H9 (cell line): ENCODE results near the gene SEMA3C. TPM values are rescaled to one million over a fixed set of nuclear protein-coding genes. Genes with fewer than 3 reads are reported as not detected.

ENCODE experiments used
- DNase-seq: peaks from one replicate; pipeline ENCODE4 v3.0.0-alpha.2; 2017
- H2AFZ ChIP-seq: one replicate; pipeline ENCODE4 v1.6.1; 2013; ENCODE audit warnings: mild to moderate bottlenecking, low read length, control low read depth, moderate library complexity
- H2AK5ac ChIP-seq: 2 replicates; pipeline ENCODE4 v1.6.1; 2013; ENCODE audit warnings: low read length, control low read depth, mixed read lengths; ENCODE audit not compliant: insufficient read length
- H2BK120ac ChIP-seq: one replicate; pipeline ENCODE4 v1.6.1; 2013; ENCODE audit warnings: low read depth, mild to moderate bottlenecking, low read length, control low read depth, inconsistent platforms; ENCODE audit not compliant: poor library complexity, severe bottlenecking
- H2BK12ac ChIP-seq: 2 replicates; pipeline ENCODE4 v1.6.1; 2013; ENCODE audit warnings: low read length, control low read depth, mixed read lengths, low read depth; ENCODE audit not compliant: insufficient read length
- H2BK15ac ChIP-seq: 2 replicates; pipeline ENCODE4 v1.6.1; 2013; ENCODE audit warnings: low read depth, low read length, control low read depth
- H2BK20ac ChIP-seq: one replicate; pipeline ENCODE4 v1.6.1; 2013; ENCODE audit warnings: low read depth, mild to moderate bottlenecking, low read length, control low read depth, inconsistent platforms; ENCODE audit not compliant: poor library complexity, severe bottlenecking
- H2BK5ac ChIP-seq: 2 replicates; pipeline ENCODE4 v1.6.1; 2013; ENCODE audit warnings: low read length, control low read depth, mixed read lengths; ENCODE audit not compliant: insufficient read length
- H3K14ac ChIP-seq: 2 replicates; pipeline ENCODE4 v1.6.1; 2013; ENCODE audit warnings: low read length, control low read depth; ENCODE audit not compliant: insufficient read depth
- H3K18ac ChIP-seq: 2 replicates; pipeline ENCODE4 v1.6.1; 2013; ENCODE audit warnings: low read depth, mild to moderate bottlenecking, mixed read lengths, low read length, control low read depth; ENCODE audit not compliant: insufficient read length
- H3K23ac ChIP-seq: 2 replicates; pipeline ENCODE4 v1.6.1; 2013; ENCODE audit warnings: low read length, control low read depth, mixed read lengths, low read depth; ENCODE audit not compliant: insufficient read length
- H3K23me2 ChIP-seq: 2 replicates; pipeline ENCODE4 v1.6.1; 2013; ENCODE audit warnings: low read depth, mild to moderate bottlenecking, mixed read lengths, low read length, control low read depth; ENCODE audit not compliant: insufficient read length, poor library complexity, severe bottlenecking
- H3K27ac ChIP-seq: 2 replicates; pipeline ENCODE4 v1.5.1; 2013; ENCODE audit warnings: low read length, control low read depth, mixed read lengths, low read depth; ENCODE audit not compliant: insufficient read length
- H3K27me3 ChIP-seq: 2 replicates; pipeline ENCODE4 v1.6.1; 2013; ENCODE audit warnings: low read length, control low read depth, inconsistent platforms; ENCODE audit not compliant: insufficient read depth
- H3K4ac ChIP-seq: 2 replicates; pipeline ENCODE4 v1.6.1; 2013; ENCODE audit warnings: low read depth, mild to moderate bottlenecking, control low read depth, inconsistent platforms, low read length, moderate library complexity
- H3K4me1 ChIP-seq: 2 replicates; pipeline ENCODE4 v1.6.1; 2013; ENCODE audit warnings: low read length, control low read depth, inconsistent platforms; ENCODE audit not compliant: insufficient read depth
- H3K4me2 ChIP-seq: 2 replicates; pipeline ENCODE4 v1.6.1; 2013; ENCODE audit warnings: low read length, control low read depth, mixed read lengths; ENCODE audit not compliant: insufficient read length, insufficient read depth
- H3K56ac ChIP-seq: 2 replicates; pipeline ENCODE4 v1.6.1; 2013; ENCODE audit warnings: low read depth, mild to moderate bottlenecking, mixed read lengths, low read length, control low read depth; ENCODE audit not compliant: insufficient read length
- H3K79me1 ChIP-seq: 2 replicates; pipeline ENCODE4 v1.6.1; 2013; ENCODE audit warnings: low read depth, mild to moderate bottlenecking, moderate library complexity, low read length, control low read depth, inconsistent platforms; ENCODE audit not compliant: insufficient read depth, poor library complexity, severe bottlenecking
- H3K79me2 ChIP-seq: 2 replicates; pipeline ENCODE4 v1.6.1; 2013; ENCODE audit warnings: low read length, control low read depth, inconsistent platforms; ENCODE audit not compliant: insufficient read depth
- H3K9ac ChIP-seq: 2 replicates; pipeline ENCODE4 v1.6.1; 2013; ENCODE audit warnings: low read length, control low read depth, mixed read lengths; ENCODE audit not compliant: insufficient read length; ENCODE audit errors: extremely low read depth
- H3K9me3 ChIP-seq: one replicate; pipeline ENCODE4 v1.6.1; 2013; ENCODE audit warnings: low read depth, low read length, inconsistent platforms; ENCODE audit not compliant: control insufficient read depth
- H3T11ph ChIP-seq: one replicate; pipeline ENCODE4 v1.6.1; 2013; ENCODE audit warnings: mild to moderate bottlenecking, low read length, control low read depth, inconsistent platforms
- H4K20me1 ChIP-seq: one replicate; pipeline ENCODE4 v1.6.1; 2013; ENCODE audit not compliant: control insufficient read depth, insufficient read length, insufficient read depth
- H4K5ac ChIP-seq: 2 replicates; pipeline ENCODE4 v1.6.1; 2013; ENCODE audit warnings: low read depth, mild to moderate bottlenecking, mixed read lengths, low read length, control low read depth; ENCODE audit not compliant: insufficient read length
- H4K8ac ChIP-seq: replicated peaks from 2 replicates; pipeline ENCODE4 v1.6.1; 2013; ENCODE audit warnings: low read length, control low read depth, mixed read lengths, low read depth; ENCODE audit not compliant: insufficient read length
- H4K91ac ChIP-seq: 2 replicates; pipeline ENCODE4 v1.6.1; 2013; ENCODE audit warnings: low read depth, mild to moderate bottlenecking, moderate library complexity, mixed read lengths, low read length, control low read depth; ENCODE audit not compliant: insufficient read length
- H3K27ac Mint-ChIP-seq, 3 experiments: 2 replicates in 2 of 3; 3 replicates in 1 of 3; pipeline ENCODE4 v1.8.0; 2020 to 2021; ENCODE audit warnings: mixed read lengths in 3 of 3, mild to moderate bottlenecking in 1 of 3, moderate library complexity in 1 of 3
- H3K27me3 Mint-ChIP-seq: 2 replicates; pipeline ENCODE4 v1.8.0; 2021; ENCODE audit warnings: low read depth, mild to moderate bottlenecking, moderate library complexity, mixed read lengths
- H3K36me3 Mint-ChIP-seq, 3 experiments: 2 replicates in 2 of 3; 3 replicates in 1 of 3; pipeline ENCODE4 v1.8.0; 2020 to 2021; ENCODE audit warnings: low read depth in 3 of 3, mixed read lengths in 3 of 3; ENCODE audit not compliant: insufficient read depth in 1 of 3
- H3K4me1 Mint-ChIP-seq, 2 experiments: 2 replicates each; pipeline ENCODE4 v1.8.0; 2020; ENCODE audit warnings: mixed read lengths in 2 of 2
- H3K4me3 Mint-ChIP-seq, 2 experiments: 2 replicates in 1 of 2; 3 replicates in 1 of 2; pipeline ENCODE4 v1.8.0; 2020 to 2021; ENCODE audit warnings: mild to moderate bottlenecking in 2 of 2, mixed read lengths in 2 of 2, moderate library complexity in 1 of 2
- H3K9me3 Mint-ChIP-seq, 2 experiments: 2 replicates in 1 of 2; 3 replicates in 1 of 2; pipeline ENCODE4 v1.8.0; 2020; ENCODE audit warnings: mild to moderate bottlenecking in 2 of 2, mixed read lengths in 2 of 2, moderate library complexity in 1 of 2
- CTCF ChIP-seq: fragments of 200-600 bp; sonication (generic); conservative IDR thresholded peaks from 3 replicates; pipeline ENCODE4 v1.8.0; 2021; ENCODE audit warnings: antibody characterized with exemption, mild to moderate bottlenecking
- WGBS: extraction: QIAGEN DNeasy Blood & Tissue Kit; methylation state at CpG from one replicate; pipeline ENCODE4 v1.1.7; 2013; ENCODE audit warnings: missing lambda C conversion rate, low lambda C conversion rate, mixed read lengths; ENCODE audit not compliant: insufficient read length; ENCODE audit errors: extremely low coverage; 5-methylcytosine and 5-hydroxymethylcytosine counted together
- total RNA-seq: library from RNA; stranded (reverse); gene quantifications from 2 replicates; pipeline ENCODE4 v1.2.1, GENCODE V29; 2021

SEMA3C gene
- total RNA-seq, 1 experiment from 2014 or later = 1.6 TPM

- H3K27me3 ChIP-seq = no peaks in the 10 kb centered on the region
- no peak overlapping the region for H2BK20ac ChIP-seq
- H2BK120ac ChIP-seq = no peak overlapping the region
- no peak overlapping the region for H3K9ac ChIP-seq
- DNase-seq = no peak
- no peak overlapping the region for H2BK15ac ChIP-seq
- H2AFZ ChIP-seq = no peak overlapping the region
- Mint-ChIP-seq H3K9me3 (no peaks in the 10 kb centered on the region; a peak in 1 of 5 replicates), H3K27me3 (peaks cover 21% of the 10 kb centered on the region), H3K4me1 (peaks cover 21 to 29% of the 10 kb centered on the region in 2 experiments), H3K27ac (no peak overlapping the region), H3K36me3 (no peaks in the 10 kb centered on the region; a peak in 1 of 7 replicates), H3K4me3 (no peak overlapping the region)
- H4K91ac ChIP-seq = no peak overlapping the region
- no peak overlapping the region for H3K18ac ChIP-seq
- no peak overlapping the region for H2BK5ac ChIP-seq
- H3K4me1 ChIP-seq = no peaks in the 10 kb centered on the region
- peaks cover 3% of the 10 kb centered on the region for H4K20me1 ChIP-seq
- no peaks in the 10 kb centered on the region for H3K79me2 ChIP-seq
- no peak overlapping the region for H3K27ac ChIP-seq
- no CpG with 5 or more reads among the region's 2 CpGs for WGBS
- H3K4ac ChIP-seq = no peak overlapping the region
- no peak overlapping the region for H4K5ac ChIP-seq
- no peak overlapping the region for H3K56ac ChIP-seq
- H3K9me3 ChIP-seq = no peaks in the 10 kb centered on the region
- H4K8ac ChIP-seq = no peak overlapping the region
- H2AK5ac ChIP-seq = no peak overlapping the region
- no peak overlapping the region for H2BK12ac ChIP-seq
- H3K23ac ChIP-seq = no peak overlapping the region
- H3K79me1 ChIP-seq = no peaks in the 10 kb centered on the region
- no peaks in the 10 kb centered on the region for H3K23me2 ChIP-seq
- H3T11ph ChIP-seq = no peak overlapping the region
- no peak overlapping the region for H3K14ac ChIP-seq
- TF ChIP-seq CTCF = no peak
- H3K4me2 ChIP-seq = no peak overlapping the region
Observed at GRCh38 chr7:80770675-80771081, 148.2 kb downstream of the SEMA3C start.
